Ishikawa (cell line): ENCODE results near the gene DCDC2.

Source experiments
- EGR1 ChIP-seq: IDR thresholded peaks from 2 replicates; pipeline ENCODE4 v1.6.1; 2012
- EP300 ChIP-seq: IDR thresholded peaks from 2 replicates; pipeline ENCODE4 v1.6.1; 2012; ENCODE audit warnings: borderline replicate concordance
- RAD21 ChIP-seq: IDR thresholded peaks from 2 replicates; pipeline ENCODE4 v1.6.1; 2012; ENCODE audit warnings: low read depth
- YY1 ChIP-seq: IDR thresholded peaks from 2 replicates; pipeline ENCODE4 v1.6.1; 2012; ENCODE audit warnings: low read depth
- TF ChIP-seq, protein P1 (sequence below): IDR thresholded peaks from 2 replicates; pipeline ENCODE4 v1.6.1; 2012

DNA sequence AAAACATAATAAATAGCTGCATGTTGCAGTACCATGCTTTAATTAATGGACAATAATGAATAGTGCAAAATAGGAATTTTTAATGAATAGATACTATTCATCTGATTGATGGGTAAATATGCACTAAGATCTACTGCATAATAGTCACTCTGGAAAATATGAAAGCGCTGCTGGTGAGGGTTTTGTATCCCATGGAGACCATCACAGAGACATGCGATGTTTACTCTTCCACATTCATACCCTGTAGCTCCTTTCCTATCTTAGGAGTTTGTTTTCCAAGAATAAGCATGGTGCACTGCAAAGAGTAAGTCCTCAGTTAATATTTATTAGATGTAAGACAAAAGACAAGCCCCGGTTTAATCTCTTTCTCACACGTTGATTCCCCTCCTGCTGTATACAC, 150.4 kb downstream of the DCDC2 start:
- TF ChIP-seq EP300, result no peak
- TF ChIP-seq, protein P1, sequence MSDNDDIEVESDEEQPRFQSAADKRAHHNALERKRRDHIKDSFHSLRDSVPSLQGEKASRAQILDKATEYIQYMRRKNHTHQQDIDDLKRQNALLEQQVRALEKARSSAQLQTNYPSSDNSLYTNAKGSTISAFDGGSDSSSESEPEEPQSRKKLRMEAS, result no peak
- no peak for TF ChIP-seq EGR1
- TF ChIP-seq YY1, result no peak
- TF ChIP-seq RAD21, result no peak
